CD4-positive, alpha-beta memory T cell (primary cell): Measurements from ENCODE around the gene BACE2. TPM values are rescaled to one million over a fixed set of nuclear protein-coding genes. Genes with fewer than 3 reads are reported as not detected.
"Not testable (repeated sequence)": the region's sequence is repeated elsewhere in the genome, so short reads cannot be mapped to it uniquely, and the experiment has no call there.

Source experiments
- CTCF ChIA-PET: fragments of 350-600 bp; sonication (Branson Sonifier 250); formaldehyde crosslinking; loops from one replicate; lab custom pipeline; 2021; ENCODE audit warnings: inconsistent platforms; ENCODE audit not compliant: partially characterized antibody; lab: Charles Lee
- POLR2A ChIA-PET: fragments of 350-600 bp; sonication (Branson Sonifier 250); formaldehyde crosslinking; loops from one replicate; lab custom pipeline; 2021; ENCODE audit not compliant: partially characterized antibody; lab: Charles Lee
- DNase-seq, 5 donors: peaks; one replicate each; pipeline versions ENCODE4 v3.0.0 to v3.0.0-alpha.2; 2020 to 2022; ENCODE audit warnings: mixed read lengths in 1 of 5
- H3K27ac ChIP-seq: one replicate; pipeline ENCODE4 v1.7.0; 2013; ENCODE audit warnings: low read depth, low read length
- H3K27me3 ChIP-seq: 2 replicates; pipeline ENCODE4 v1.7.0; 2013; ENCODE audit warnings: mild to moderate bottlenecking, low read length, moderate library complexity; ENCODE audit not compliant: insufficient read depth
- H3K36me3 ChIP-seq: 2 replicates; pipeline ENCODE4 v1.7.0; 2013; ENCODE audit warnings: mild to moderate bottlenecking, low read length, moderate library complexity; ENCODE audit not compliant: insufficient read depth
- H3K4me1 ChIP-seq: 2 replicates; pipeline ENCODE4 v1.7.0; 2013; ENCODE audit warnings: mild to moderate bottlenecking, low read length, moderate library complexity; ENCODE audit not compliant: insufficient read depth
- H3K4me3 ChIP-seq, 2 donors: one replicate each; pipeline ENCODE4 v1.7.0; 2013; ENCODE audit warnings: low read length in 2 of 2, mild to moderate bottlenecking in 1 of 2
- H3K9me3 ChIP-seq, 2 donors: one replicate each; pipeline ENCODE4 v1.7.0; 2013; ENCODE audit warnings: low read length in 2 of 2, control low read depth in 1 of 2; ENCODE audit not compliant: control insufficient read depth in 1 of 2
- H3K27ac Mint-ChIP-seq, 7 donors: one replicate each; pipeline ENCODE4 v1.8.0; 2020 to 2021; ENCODE audit warnings: mixed read lengths in 7 of 7, mild to moderate bottlenecking in 6 of 7, inconsistent platforms in 3 of 7, moderate library complexity in 3 of 7
- H3K27me3 Mint-ChIP-seq, 2 donors: one replicate each; pipeline ENCODE4 v1.8.0; 2020 to 2021; ENCODE audit warnings: mixed read lengths in 2 of 2
- H3K36me3 Mint-ChIP-seq, 2 donors: one replicate each; pipeline ENCODE4 v1.8.0; 2020 to 2021; ENCODE audit warnings: mixed read lengths in 2 of 2, inconsistent platforms in 1 of 2, mild to moderate bottlenecking in 1 of 2
- H3K4me1 Mint-ChIP-seq, 4 donors: one replicate each; pipeline ENCODE4 v1.8.0; 2020 to 2021; ENCODE audit warnings: mixed read lengths in 4 of 4, mild to moderate bottlenecking in 1 of 4
- H3K4me3 Mint-ChIP-seq, 8 donors: one replicate each; pipeline ENCODE4 v1.8.0; 2020 to 2021; ENCODE audit warnings: mixed read lengths in 8 of 8, mild to moderate bottlenecking in 7 of 8, moderate library complexity in 6 of 8, inconsistent platforms in 3 of 8
- H3K9me3 Mint-ChIP-seq, 8 donors: one replicate each; pipeline ENCODE4 v1.8.0; 2020 to 2021; ENCODE audit warnings: mixed read lengths in 8 of 8, mild to moderate bottlenecking in 5 of 8, inconsistent platforms in 3 of 8, moderate library complexity in 1 of 8
- intact Hi-C: fragments of 100-400 bp; cut with micrococcal nuclease; formaldehyde crosslinking; loops from one replicate; pipeline ENCODE4 v1.15.1; 2023
- polyA plus RNA-seq, 2 donors: library from polyadenylated mRNA; unstranded; fragments of 300-500 nt; fragmentation: Illumina TruSeq; gene quantifications; one replicate each; pipeline ENCODE4 v1.2.3, GENCODE V29; 2021
- total RNA-seq, 2 experiments: library from RNA; stranded (reverse); gene quantifications; one replicate each; pipeline ENCODE4 v1.2.3, GENCODE V29; 2021

The BACE2 gene
- total and polyA plus RNA-seq, 4 experiments from 2014 or later = 0.10 to 0.52 TPM; not detected in 2

DNA sequence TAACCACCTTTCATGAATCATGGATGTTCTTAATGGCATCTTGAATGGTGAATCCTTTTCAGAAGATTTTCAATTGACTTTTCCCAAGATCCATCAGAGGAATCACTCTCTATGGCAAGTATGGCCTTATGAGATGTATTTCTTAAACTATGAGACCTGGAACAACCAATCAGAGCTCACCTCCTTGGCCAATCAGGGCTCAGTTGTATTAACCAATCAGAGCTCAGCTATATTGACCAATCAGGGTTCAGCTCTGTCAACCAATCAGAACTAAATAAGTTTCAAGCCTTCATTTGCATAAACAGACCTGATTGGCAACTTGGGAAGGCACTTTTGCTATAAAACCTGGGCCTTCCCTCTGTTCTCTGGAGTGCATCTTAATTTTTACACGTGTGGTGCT lies 135.0 kb downstream of the BACE2 start:
- Mint-ChIP-seq H3K4me1 (no peaks in the 10 kb centered on the region), H3K27me3 (peaks cover 5 to 18% of the 10 kb centered on the region in 2 donors), H3K27ac (no peak overlapping the region), H3K9me3 (peaks cover 0 to 9% (median 2%) of the 10 kb centered on the region in 8 donors), H3K36me3 (no peaks in the 10 kb centered on the region), H3K4me3 (no peak overlapping the region)
- Histone ChIP-seq H3K36me3 (no peaks in the 10 kb centered on the region), H3K27me3 (no peaks in the 10 kb centered on the region), H3K4me1 (no peaks in the 10 kb centered on the region), H3K4me3 (no peak overlapping the region), H3K27ac (no peak overlapping the region), H3K9me3 (no peaks in the 10 kb centered on the region)
- CTCF ChIA-PET = interaction anchor here (1.0 kb wide), 1 partner anchor 20 kb away, joined by 3 read pairs; no protein-coding TSS in a partner anchor
- intact Hi-C loops = no loop called here
- no peak for DNase-seq
- POLR2A ChIA-PET = no interaction called here

DNA sequence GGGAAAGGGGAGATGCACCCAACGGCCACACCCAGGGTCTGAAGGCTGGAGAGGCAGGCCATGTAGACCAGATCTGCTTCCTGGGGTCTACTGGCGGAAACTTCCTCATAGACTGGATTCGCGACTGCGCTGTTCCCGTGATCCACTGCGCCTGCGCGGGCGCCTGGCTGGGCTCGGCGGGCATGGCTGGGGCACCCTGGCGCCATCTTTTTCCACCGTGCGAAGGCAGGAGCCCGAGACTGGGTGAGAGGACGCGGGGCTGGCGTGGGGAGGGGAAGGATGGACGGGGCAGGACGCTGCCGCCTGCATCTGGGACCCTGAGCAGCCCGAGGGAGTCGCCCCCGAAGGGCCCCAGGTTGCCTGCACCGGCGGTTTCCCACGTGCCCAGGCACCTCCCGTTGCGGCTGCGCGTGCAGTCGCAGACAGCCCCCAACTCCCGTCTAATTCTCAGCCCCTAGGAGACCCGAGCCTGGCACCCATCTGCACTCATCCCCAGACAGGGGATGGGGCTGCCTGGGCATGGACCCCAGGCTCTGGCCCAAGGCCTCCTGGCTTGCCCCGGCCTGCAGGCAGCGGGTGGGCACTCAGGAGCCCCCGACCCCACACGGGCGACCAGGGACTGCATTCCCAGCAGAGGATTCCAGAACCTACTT lies 136.2 kb downstream of the BACE2 start:
- POLR2A ChIA-PET = no interaction called here
- Mint-ChIP-seq H3K27ac (no peak overlapping the region), H3K4me3 (no peak overlapping the region), H3K9me3 (peaks cover 0 to 3% (median 0%) of the 10 kb centered on the region in 8 donors), H3K36me3 (no peaks in the 10 kb centered on the region), H3K4me1 (peaks cover 0 to 2% (median 0%) of the 10 kb centered on the region in 4 donors), H3K27me3 (peaks cover 3 to 8% of the 10 kb centered on the region in 2 donors)
- CTCF ChIA-PET = no interaction called here
- no peaks in the 10 kb centered on the region for H3K27me3 ChIP-seq
- H3K4me3 ChIP-seq = no peak overlapping the region
- no peaks in the 10 kb centered on the region for H3K4me1 ChIP-seq
- no peak for DNase-seq
- H3K27ac ChIP-seq = no peak overlapping the region
- H3K36me3 ChIP-seq = no peaks in the 10 kb centered on the region
- no peaks in the 10 kb centered on the region for H3K9me3 ChIP-seq
- intact Hi-C loops = no loop called here

DNA sequence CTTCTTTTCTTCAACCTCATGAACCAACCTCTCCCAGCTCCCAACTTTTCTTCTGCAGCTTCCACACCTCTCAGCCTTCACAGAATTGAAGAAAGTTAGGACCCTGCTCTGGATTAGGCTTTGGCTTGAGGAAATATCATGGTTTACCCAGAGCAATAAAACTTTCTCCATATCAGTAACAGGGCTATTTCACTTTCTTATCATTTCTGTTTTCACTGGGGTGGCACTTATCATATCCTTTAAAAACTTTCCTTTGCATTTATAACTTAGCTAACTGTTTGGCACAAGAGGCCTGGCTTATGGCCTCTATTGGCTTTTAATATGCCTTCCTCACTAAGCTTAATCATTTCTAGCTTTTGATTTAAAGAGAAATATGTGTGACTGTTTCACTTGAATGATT lies 139.3 kb downstream of the BACE2 start:
- no peak for DNase-seq
- no peaks in the 10 kb centered on the region for H3K4me1 ChIP-seq
- intact Hi-C loops = no loop called here
- Mint-ChIP-seq H3K27ac (no peak overlapping the region), H3K27me3 (peaks cover 7 to 12% of the 10 kb centered on the region in 2 donors), H3K36me3 (no peaks in the 10 kb centered on the region), H3K4me3 (no peak overlapping the region), H3K4me1 (peaks cover 0 to 2% (median 0%) of the 10 kb centered on the region in 4 donors), H3K9me3 (peaks cover 0 to 3% (median 0%) of the 10 kb centered on the region in 8 donors)
- no peak overlapping the region for H3K27ac ChIP-seq
- no peaks in the 10 kb centered on the region for H3K36me3 ChIP-seq
- H3K4me3 ChIP-seq = no peak overlapping the region
- no peaks in the 10 kb centered on the region for H3K27me3 ChIP-seq
- POLR2A ChIA-PET = no interaction called here
- no peaks in the 10 kb centered on the region for H3K9me3 ChIP-seq
- CTCF ChIA-PET = interaction anchor here (1.3 kb wide), 1 partner anchor 24 kb away, joined by 5 read pairs; no protein-coding TSS in a partner anchor

DNA sequence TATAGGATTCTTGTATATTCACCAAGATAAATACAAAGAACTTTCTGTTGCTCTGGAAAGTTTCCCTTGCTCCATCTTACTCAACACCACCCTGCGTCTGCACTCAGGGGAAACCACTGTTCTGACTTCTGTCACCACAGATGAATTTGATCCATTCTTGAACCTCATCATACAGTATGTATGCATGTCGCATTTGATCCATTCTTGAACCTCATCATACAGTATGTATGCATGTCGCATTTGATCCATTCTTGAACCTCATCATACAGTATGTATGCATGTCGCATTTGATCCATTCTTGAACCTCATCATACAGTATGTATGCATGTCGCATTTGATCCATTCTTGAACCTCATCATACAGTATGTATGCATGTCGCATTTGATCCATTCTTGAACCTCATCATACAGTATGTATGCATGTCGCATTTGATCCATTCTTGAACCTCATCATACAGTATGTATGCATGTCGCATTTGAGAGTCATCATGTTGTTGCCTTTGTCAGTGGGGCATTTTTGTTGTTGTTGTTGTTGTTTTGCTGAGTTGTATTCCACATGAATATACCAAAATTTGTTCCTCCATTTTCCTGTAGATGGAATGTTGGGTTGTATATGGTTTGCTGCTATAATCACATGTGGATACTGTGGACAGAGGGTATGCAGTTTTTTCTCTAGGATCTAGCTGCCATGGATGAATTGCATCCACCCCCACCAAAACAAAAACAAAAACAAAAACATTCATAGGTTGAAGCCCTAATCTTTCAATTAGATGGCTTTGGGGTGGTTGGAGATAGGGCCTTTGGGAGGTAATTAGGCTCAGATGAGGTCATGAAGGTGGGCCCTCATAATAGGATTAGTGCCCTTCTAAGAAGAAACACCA lies 145.6 kb downstream of the BACE2 start:
- H3K9me3 Mint-ChIP-seq, DNase-seq, intact Hi-C loops, H3K27ac Mint-ChIP-seq, H3K4me3 Mint-ChIP-seq, H3K4me1 ChIP-seq, H3K36me3 Mint-ChIP-seq, H3K4me3 ChIP-seq, POLR2A ChIA-PET, H3K36me3 ChIP-seq, H3K27ac ChIP-seq, CTCF ChIA-PET, H3K9me3 ChIP-seq, H3K4me1 Mint-ChIP-seq: not testable (repeated sequence)
- peaks cover 16% of the 10 kb centered on the region for H3K27me3 ChIP-seq
- peaks cover 36 to 44% of the 10 kb centered on the region in 2 donors for H3K27me3 Mint-ChIP-seq

DNA sequence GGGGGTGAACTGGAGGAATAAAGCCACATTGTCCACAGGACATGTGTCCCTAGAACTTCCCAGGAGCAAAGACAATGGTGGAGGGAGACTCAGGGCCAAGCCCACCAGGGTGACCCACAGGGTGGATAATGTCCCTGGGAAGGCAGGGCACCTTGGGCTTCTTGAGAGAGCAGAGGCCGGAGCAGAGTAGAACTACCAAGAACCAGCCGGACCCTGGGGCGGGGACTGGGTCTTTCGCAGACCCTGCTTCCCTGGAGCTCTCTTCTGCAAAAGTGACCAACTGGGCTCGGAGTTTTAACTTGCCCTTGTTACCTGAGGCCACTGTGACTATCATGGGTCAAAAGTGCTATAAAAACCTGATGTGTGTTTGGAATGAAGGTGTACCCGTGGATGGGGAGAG lies 147.8 kb downstream of the BACE2 start:
- Mint-ChIP-seq H3K9me3 (no peaks in the 10 kb centered on the region), H3K27ac (no peak overlapping the region), H3K4me1 (peaks cover 0 to 4% (median under 1%) of the 10 kb centered on the region in 4 donors), H3K27me3 (peaks cover 28 to 47% of the 10 kb centered on the region in 2 donors), H3K4me3 (no peak overlapping the region), H3K36me3 (no peaks in the 10 kb centered on the region)
- H3K36me3 ChIP-seq = no peaks in the 10 kb centered on the region
- H3K4me3 ChIP-seq = no peak overlapping the region
- DNase-seq = no peak
- CTCF ChIA-PET = no interaction called here
- H3K4me1 ChIP-seq = peaks cover 4% of the 10 kb centered on the region
- intact Hi-C loops = no loop called here
- H3K27me3 ChIP-seq = peaks cover 19% of the 10 kb centered on the region
- no peaks in the 10 kb centered on the region for H3K9me3 ChIP-seq
- no peak overlapping the region for H3K27ac ChIP-seq
- POLR2A ChIA-PET = no interaction called here

DNA sequence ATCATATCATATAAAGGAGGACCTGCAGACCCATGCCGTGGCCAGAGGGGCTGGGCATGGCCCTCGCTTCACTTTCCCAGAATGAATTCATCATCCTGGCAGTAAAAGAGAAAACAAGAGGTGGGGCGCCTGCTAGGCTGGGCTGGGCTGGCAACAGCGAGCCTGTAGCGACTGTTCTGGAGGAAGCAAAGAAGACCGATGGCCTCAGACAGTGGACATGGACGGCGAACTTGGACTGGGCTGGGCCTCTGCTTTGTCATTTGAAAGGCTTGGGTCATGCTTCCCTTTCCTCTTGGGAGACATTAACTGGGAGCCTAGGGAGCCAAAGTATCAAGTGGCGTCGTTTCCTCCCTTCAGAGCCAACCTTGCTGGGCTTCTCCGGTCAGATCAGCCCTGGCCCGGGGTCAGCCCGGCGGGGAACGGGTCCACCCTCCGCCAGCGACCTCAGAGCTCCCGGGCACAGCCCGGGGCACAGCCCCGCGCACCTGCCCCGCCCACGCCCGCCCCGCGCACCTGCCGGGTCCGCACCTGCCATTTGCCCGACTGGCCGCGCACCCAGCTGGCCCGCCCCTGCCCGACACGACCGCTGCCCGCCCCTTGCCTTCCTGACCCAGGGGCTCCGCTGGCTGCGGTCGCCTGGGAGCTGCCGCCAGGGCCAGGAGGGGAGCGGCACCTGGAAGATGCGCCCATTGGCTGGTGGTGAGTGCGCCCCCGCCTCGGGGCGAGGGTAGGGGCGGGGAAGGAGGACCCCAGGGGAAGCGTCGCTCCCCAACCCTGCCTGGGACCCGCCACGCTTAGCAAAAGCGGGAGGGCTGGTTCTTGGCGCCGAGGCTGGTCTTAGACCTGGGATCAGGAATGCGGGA lies 148.5 kb downstream of the BACE2 start, which contains the start of gene FAM3B:
Gene FAM3B (plus strand): TSS at position 602 of the 863 bp plus-strand sequence. CDS start 79 bp downstream, at position 681.
- H3K4me3 ChIP-seq = no peak within 1 kb of the TSS
- H3K4me1 ChIP-seq = peaks cover 4% of the 10 kb centered on the region
- Mint-ChIP-seq H3K36me3 (no peaks in the 10 kb centered on the region), H3K4me1 (peaks cover 0 to 4% (median 2%) of the 10 kb centered on the region in 4 donors), H3K4me3 (peak within 1 kb of the TSS in 4 of 8 donors; percentile 22 to 61 (median 42)), H3K9me3 (no peaks in the 10 kb centered on the region), H3K27me3 (peaks cover 30 to 49% of the 10 kb centered on the region in 2 donors), H3K27ac (no peak within 1 kb of the TSS)
- ChIA-PET CTCF (interaction anchor here (1.3 kb wide), 1 partner anchor 33 kb away, joined by 4 read pairs; no protein-coding TSS in a partner anchor), POLR2A (no interaction called here)
- H3K9me3 ChIP-seq = no peaks in the 10 kb centered on the region
- no peak for DNase-seq
- no peaks in the 10 kb centered on the region for H3K36me3 ChIP-seq
- H3K27me3 ChIP-seq = peaks cover 19% of the 10 kb centered on the region
- H3K27ac ChIP-seq = no peak within 1 kb of the TSS
- intact Hi-C loops = no loop called here
